ENCODE results near the gene LIPE.

DNA sequence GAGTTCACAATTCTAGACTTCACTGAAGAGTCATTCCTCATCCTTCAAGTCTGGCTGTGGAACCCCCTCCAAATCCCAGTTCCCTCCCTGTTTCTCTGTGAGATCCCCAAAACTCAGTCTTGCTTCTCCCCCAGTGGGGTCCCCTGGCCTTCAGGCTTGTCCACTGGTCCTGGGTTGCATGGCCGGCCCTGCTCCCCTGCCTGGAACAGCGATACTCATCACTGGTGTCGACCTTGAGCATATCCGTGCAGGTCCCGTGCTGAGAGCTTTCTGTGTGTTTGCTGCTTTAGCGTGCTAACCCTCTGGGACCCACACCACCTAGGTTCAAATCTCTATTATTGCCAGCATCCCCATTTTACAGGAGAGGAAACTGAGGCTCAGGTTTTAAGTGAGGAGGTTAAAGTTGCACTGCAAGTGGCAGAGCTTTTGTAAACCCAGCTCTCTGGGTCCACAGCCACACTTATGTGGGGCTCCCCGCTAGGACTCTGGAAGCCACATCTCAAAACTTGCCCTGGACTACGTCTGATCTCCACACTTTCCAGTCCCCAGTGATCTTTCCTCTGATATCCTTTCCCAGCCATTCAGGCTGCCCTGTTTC lies 15.5 kb downstream of the LIPE start:
- TF ChIP-seq, protein P1, sequence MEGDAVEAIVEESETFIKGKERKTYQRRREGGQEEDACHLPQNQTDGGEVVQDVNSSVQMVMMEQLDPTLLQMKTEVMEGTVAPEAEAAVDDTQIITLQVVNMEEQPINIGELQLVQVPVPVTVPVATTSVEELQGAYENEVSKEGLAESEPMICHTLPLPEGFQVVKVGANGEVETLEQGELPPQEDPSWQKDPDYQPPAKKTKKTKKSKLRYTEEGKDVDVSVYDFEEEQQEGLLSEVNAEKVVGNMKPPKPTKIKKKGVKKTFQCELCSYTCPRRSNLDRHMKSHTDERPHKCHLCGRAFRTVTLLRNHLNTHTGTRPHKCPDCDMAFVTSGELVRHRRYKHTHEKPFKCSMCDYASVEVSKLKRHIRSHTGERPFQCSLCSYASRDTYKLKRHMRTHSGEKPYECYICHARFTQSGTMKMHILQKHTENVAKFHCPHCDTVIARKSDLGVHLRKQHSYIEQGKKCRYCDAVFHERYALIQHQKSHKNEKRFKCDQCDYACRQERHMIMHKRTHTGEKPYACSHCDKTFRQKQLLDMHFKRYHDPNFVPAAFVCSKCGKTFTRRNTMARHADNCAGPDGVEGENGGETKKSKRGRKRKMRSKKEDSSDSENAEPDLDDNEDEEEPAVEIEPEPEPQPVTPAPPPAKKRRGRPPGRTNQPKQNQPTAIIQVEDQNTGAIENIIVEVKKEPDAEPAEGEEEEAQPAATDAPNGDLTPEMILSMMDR (conservative IDR thresholded peaks at IDR 0.05; ENCODE audit: low read length) = no peak
- TF ChIP-seq EZH2phosphoT487 (IDR thresholded peaks at IDR 0.05; ENCODE audit: borderline replicate concordance) = no peak
